Measurements from ENCODE around the gene SLC6A4.
"Not testable (repeated sequence)": the region's sequence is repeated elsewhere in the genome, so short reads cannot be mapped to it uniquely, and the experiment has no call there.

The SLC6A4 gene

GRCh38 chr17:30211371-30211770, 24.1 kb downstream of the SLC6A4 start:
- Histone ChIP-seq H3K9me3 (ENCODE audit: insufficient read depth, low read length) (no peaks in the 10 kb centered on the region), H3K36me3 (ENCODE audit: insufficient read depth, insufficient read length, low read length) (no peaks in the 10 kb centered on the region), H3K4me1 (ENCODE audit: insufficient read depth, insufficient read length) (peaks cover 4% of the 10 kb centered on the region), H3K9ac (ENCODE audit: insufficient read length, low read depth) (no peak overlapping the region), H3K27me3 (ENCODE audit: insufficient read depth, insufficient read length) (no peaks in the 10 kb centered on the region), H3K4me3 (ENCODE audit: insufficient read length, low read depth) (no peak overlapping the region)
- no peak for TF ChIP-seq SUZ12 (IDR thresholded peaks at IDR 0.05; ENCODE audit: extremely low read depth, insufficient read depth, insufficient read length)
- no peak for DNase-seq (ENCODE audit: low read depth, low spot score)

- Histone ChIP-seq H3K4me1 (ENCODE audit: insufficient read depth, insufficient read length) (peaks cover 4% of the 10 kb centered on the region), H3K9me3 (ENCODE audit: insufficient read depth, low read length) (no peaks in the 10 kb centered on the region), H3K4me3 (ENCODE audit: insufficient read length, low read depth) (no peak overlapping the region), H3K27me3 (ENCODE audit: insufficient read depth, insufficient read length) (no peaks in the 10 kb centered on the region), H3K36me3 (ENCODE audit: insufficient read depth, insufficient read length, low read length) (no peaks in the 10 kb centered on the region), H3K9ac (ENCODE audit: insufficient read length, low read depth) (no peak overlapping the region)
- DNase-seq (ENCODE audit: low read depth, low spot score), result no peak
- TF ChIP-seq ZNF274 (IDR thresholded peaks at IDR 0.05; ENCODE audit: low read depth, low read length) (no peak), SUZ12 (IDR thresholded peaks at IDR 0.05; ENCODE audit: extremely low read depth, insufficient read depth, insufficient read length) (no peak), YY1 (IDR thresholded peaks at IDR 0.05; ENCODE audit: insufficient read depth, insufficient read length) (no peak)
Observed at GRCh38 chr17:30210901-30211300, 24.6 kb downstream of the SLC6A4 start.

GRCh38 chr17:30210366-30210765, 25.1 kb downstream of the SLC6A4 start:
- TF ChIP-seq YY1 (IDR thresholded peaks at IDR 0.05; ENCODE audit: insufficient read depth, insufficient read length) (no peak), SUZ12 (IDR thresholded peaks at IDR 0.05; ENCODE audit: extremely low read depth, insufficient read depth, insufficient read length) (no peak), ZNF274 (IDR thresholded peaks at IDR 0.05; ENCODE audit: low read depth, low read length) (no peak)
- DNase-seq (ENCODE audit: low read depth, low spot score), result no peak
- H3K4me3 ChIP-seq (ENCODE audit: insufficient read length, low read depth), result no peak overlapping the region
- H3K9ac ChIP-seq (ENCODE audit: insufficient read length, low read depth), result no peak overlapping the region
- H3K36me3 ChIP-seq (ENCODE audit: insufficient read depth, insufficient read length, low read length), result no peaks in the 10 kb centered on the region
- no peaks in the 10 kb centered on the region for H3K27me3 ChIP-seq (ENCODE audit: insufficient read depth, insufficient read length)
- H3K4me1 ChIP-seq (ENCODE audit: insufficient read depth, insufficient read length), result peaks cover 4% of the 10 kb centered on the region
- no peaks in the 10 kb centered on the region for H3K9me3 ChIP-seq (ENCODE audit: insufficient read depth, low read length)

GRCh38 chr17:30209930-30210329, 25.6 kb downstream of the SLC6A4 start:
- no peak overlapping the region for H3K4me3 ChIP-seq (ENCODE audit: insufficient read length, low read depth)
- TF ChIP-seq ZNF274 (IDR thresholded peaks at IDR 0.05; ENCODE audit: low read depth, low read length) (no peak), YY1 (IDR thresholded peaks at IDR 0.05; ENCODE audit: insufficient read depth, insufficient read length) (no peak), SUZ12 (IDR thresholded peaks at IDR 0.05; ENCODE audit: extremely low read depth, insufficient read depth, insufficient read length) (no peak)
- no peak overlapping the region for H3K9ac ChIP-seq (ENCODE audit: insufficient read length, low read depth)
- DNase-seq (ENCODE audit: low read depth, low spot score), result no peak
- peaks cover 4% of the 10 kb centered on the region for H3K4me1 ChIP-seq (ENCODE audit: insufficient read depth, insufficient read length)
- no peaks in the 10 kb centered on the region for H3K27me3 ChIP-seq (ENCODE audit: insufficient read depth, insufficient read length)
- H3K36me3 ChIP-seq (ENCODE audit: insufficient read depth, insufficient read length, low read length), result no peaks in the 10 kb centered on the region
- H3K9me3 ChIP-seq (ENCODE audit: insufficient read depth, low read length), result no peaks in the 10 kb centered on the region

GRCh38 chr17:30208214-30208613, 27.3 kb downstream of the SLC6A4 start:
- no peak for TF ChIP-seq YY1 (IDR thresholded peaks at IDR 0.05; ENCODE audit: insufficient read depth, insufficient read length)
- no peak for TF ChIP-seq SUZ12 (IDR thresholded peaks at IDR 0.05; ENCODE audit: extremely low read depth, insufficient read depth, insufficient read length)
- no peak for TF ChIP-seq ZNF274 (IDR thresholded peaks at IDR 0.05; ENCODE audit: low read depth, low read length)
- H3K4me1 ChIP-seq (ENCODE audit: insufficient read depth, insufficient read length), result peaks cover 4% of the 10 kb centered on the region
- DNase-seq (ENCODE audit: low read depth, low spot score), result no peak
- H3K9ac ChIP-seq (ENCODE audit: insufficient read length, low read depth), result no peak overlapping the region
- H3K27me3 ChIP-seq (ENCODE audit: insufficient read depth, insufficient read length), result no peaks in the 10 kb centered on the region
- no peaks in the 10 kb centered on the region for H3K36me3 ChIP-seq (ENCODE audit: insufficient read depth, insufficient read length, low read length)
- no peak overlapping the region for H3K4me3 ChIP-seq (ENCODE audit: insufficient read length, low read depth)
- H3K9me3 ChIP-seq (ENCODE audit: insufficient read depth, low read length), result no peaks in the 10 kb centered on the region

GRCh38 chr17:30207655-30208054, 27.8 kb downstream of the SLC6A4 start:
- DNase-seq (ENCODE audit: low read depth, low spot score), result no peak
- no peak for TF ChIP-seq ZNF274 (IDR thresholded peaks at IDR 0.05; ENCODE audit: low read depth, low read length)
- TF ChIP-seq YY1 (IDR thresholded peaks at IDR 0.05; ENCODE audit: insufficient read depth, insufficient read length), result no peak
- no peak for TF ChIP-seq SUZ12 (IDR thresholded peaks at IDR 0.05; ENCODE audit: extremely low read depth, insufficient read depth, insufficient read length)
- Histone ChIP-seq H3K9ac (ENCODE audit: insufficient read length, low read depth) (no peak overlapping the region), H3K4me1 (ENCODE audit: insufficient read depth, insufficient read length) (peaks cover 2% of the 10 kb centered on the region), H3K9me3 (ENCODE audit: insufficient read depth, low read length) (no peaks in the 10 kb centered on the region), H3K27me3 (ENCODE audit: insufficient read depth, insufficient read length) (no peaks in the 10 kb centered on the region), H3K36me3 (ENCODE audit: insufficient read depth, insufficient read length, low read length) (no peaks in the 10 kb centered on the region), H3K4me3 (ENCODE audit: insufficient read length, low read depth) (no peak overlapping the region)

GRCh38 chr17:30203471-30203981, 32.0 kb downstream of the SLC6A4 start:
- Histone ChIP-seq H3K4me3 (ENCODE audit: insufficient read length, low read depth) (no peak overlapping the region), H3K9ac (ENCODE audit: insufficient read length, low read depth) (no peak overlapping the region), H3K4me1 (ENCODE audit: insufficient read depth, insufficient read length) (peaks cover 2% of the 10 kb centered on the region), H3K9me3 (ENCODE audit: insufficient read depth, low read length) (no peaks in the 10 kb centered on the region), H3K36me3 (ENCODE audit: insufficient read depth, insufficient read length, low read length) (no peaks in the 10 kb centered on the region), H3K27me3 (ENCODE audit: insufficient read depth, insufficient read length) (no peaks in the 10 kb centered on the region)
- TF ChIP-seq YY1 (IDR thresholded peaks at IDR 0.05; ENCODE audit: insufficient read depth, insufficient read length), result no peak
- no peak for TF ChIP-seq SUZ12 (IDR thresholded peaks at IDR 0.05; ENCODE audit: extremely low read depth, insufficient read depth, insufficient read length)
- no peak for TF ChIP-seq ZNF274 (IDR thresholded peaks at IDR 0.05; ENCODE audit: low read depth, low read length)
- no peak for DNase-seq (ENCODE audit: low read depth, low spot score)

- not testable (repeated sequence) for H3K36me3 ChIP-seq (ENCODE audit: insufficient read depth, insufficient read length, low read length); H3K4me3 ChIP-seq (ENCODE audit: insufficient read length, low read depth); H3K9ac ChIP-seq (ENCODE audit: insufficient read length, low read depth); H3K27me3 ChIP-seq (ENCODE audit: insufficient read depth, insufficient read length); DNase-seq (ENCODE audit: low read depth, low spot score); H3K4me1 ChIP-seq (ENCODE audit: insufficient read depth, insufficient read length); H3K9me3 ChIP-seq (ENCODE audit: insufficient read depth, low read length)
Observed at GRCh38 chr17:30200656-30201055, 34.8 kb downstream of the SLC6A4 start.
